Measurements from ENCODE around the gene AVPR1A. TPM values are rescaled to one million over a fixed set of nuclear protein-coding genes. Genes with fewer than 3 reads are reported as not detected.

Gene AVPR1A
- total RNA-seq, 1 experiment from 2014 or later = 0.10 TPM

GRCh38 chr12:63155375-63155774 is 4.4 kb upstream of the AVPR1A start:
- no peak overlapping the region for H3K4me3 ChIP-seq (ENCODE audit: low read depth in 2 of 2, low read length in 2 of 2)
- intact Hi-C loops (cut with micrococcal nuclease; ENCODE audit: unreplicated experiment) (no loop called here), in situ Hi-C loops (cut with HindIII; ENCODE audit: low pct_unique_long_range_greater_than_20kb, low sequenced_read_pairs) (no loop called here)
- POLR2A ChIA-PET = no interaction called here
- no peaks in the 10 kb centered on the region for H3K36me3 ChIP-seq (ENCODE audit: control insufficient read depth, insufficient read depth, low read length)
- BruUV-seq (replicated peaks) = no TSS peak
- CTCF ChIA-PET = no interaction called here
- H3K4me1 ChIP-seq (ENCODE audit: control insufficient read depth, insufficient read depth, low read length) = 0 out of 2 replicates have a peak, but pooled peaks cover 5% of the 10 kb centered on the region
- no peak for DNase-seq (ENCODE audit: low read depth, low spot score)
- H3K27ac ChIP-seq (ENCODE audit: low read length) = no peak overlapping the region
- no peak for ATAC-seq
- H3K27me3 ChIP-seq (ENCODE audit: control insufficient read depth, insufficient read depth, low read length) = peaks cover 7% of the 10 kb centered on the region
- H3K9me3 ChIP-seq (ENCODE audit: control insufficient read depth, insufficient read depth, low read depth, low read length) = no peaks in the 10 kb centered on the region; the same call in 1 of the 2 replicates
- no peak for TF ChIP-seq POLR2AphosphoS5 (IDR thresholded peaks at IDR 0.05; ENCODE audit: low read depth, low read length)
- TF ChIP-seq SIN3A (IDR thresholded peaks at IDR 0.05; ENCODE audit: borderline replicate concordance, insufficient read depth, low read depth, low read length) = no peak
- no peak for TF ChIP-seq CTCF (IDR thresholded peaks at IDR 0.05)

- DNase-seq (ENCODE audit: low read depth, low spot score) (no peak), ATAC-seq (no peak)
- intact Hi-C loops (cut with micrococcal nuclease; ENCODE audit: unreplicated experiment) = no loop called here
- POLR2A ChIA-PET = no interaction called here
- CTCF ChIA-PET = no interaction called here
- Histone ChIP-seq H3K9me3 (ENCODE audit: control insufficient read depth, insufficient read depth, low read depth, low read length) (no peaks in the 10 kb centered on the region; the same call in 1 of the 2 replicates), H3K4me3 (ENCODE audit: low read depth in 2 of 2, low read length in 2 of 2) (no peak overlapping the region), H3K27ac (ENCODE audit: low read length) (no peak overlapping the region), H3K27me3 (ENCODE audit: control insufficient read depth, insufficient read depth, low read length) (peaks cover 7% of the 10 kb centered on the region), H3K4me1 (ENCODE audit: control insufficient read depth, insufficient read depth, low read length) (0 out of 2 replicates have a peak, but pooled peaks cover 5% of the 10 kb centered on the region), H3K36me3 (ENCODE audit: control insufficient read depth, insufficient read depth, low read length) (no peaks in the 10 kb centered on the region)
- no peak for TF ChIP-seq SIN3A (IDR thresholded peaks at IDR 0.05; ENCODE audit: borderline replicate concordance, insufficient read depth, low read depth, low read length)
- TF ChIP-seq TCF7L2 (IDR thresholded peaks at IDR 0.05; ENCODE audit: low read depth, low read length) = no peak
- TF ChIP-seq CTCF (IDR thresholded peaks at IDR 0.05) = no peak
- TF ChIP-seq POLR2AphosphoS5 (IDR thresholded peaks at IDR 0.05; ENCODE audit: low read depth, low read length) = no peak
- in situ Hi-C loops (cut with HindIII; ENCODE audit: low pct_unique_long_range_greater_than_20kb, low sequenced_read_pairs) = no loop called here
- no TSS peak for BruUV-seq (replicated peaks)
Observed at GRCh38 chr12:63154560-63154959, 3.6 kb upstream of the AVPR1A start.

- Histone ChIP-seq H3K27me3 (ENCODE audit: control insufficient read depth, insufficient read depth, low read length) (peaks cover 15% of the 10 kb centered on the region), H3K36me3 (ENCODE audit: control insufficient read depth, insufficient read depth, low read length) (no peaks in the 10 kb centered on the region), H3K4me1 (ENCODE audit: control insufficient read depth, insufficient read depth, low read length) (0 out of 2 replicates have a peak, but pooled peaks cover 5% of the 10 kb centered on the region), H3K27ac (ENCODE audit: low read length) (no peak overlapping the region), H3K4me3 (ENCODE audit: low read depth in 2 of 2, low read length in 2 of 2) (no peak overlapping the region), H3K9me3 (ENCODE audit: control insufficient read depth, insufficient read depth, low read depth, low read length) (no peaks in the 10 kb centered on the region; the same call in 1 of the 2 replicates)
- in situ Hi-C loops (cut with HindIII; ENCODE audit: low pct_unique_long_range_greater_than_20kb, low sequenced_read_pairs) (no loop called here), intact Hi-C loops (cut with micrococcal nuclease; ENCODE audit: unreplicated experiment) (no loop called here)
- TF ChIP-seq CTCF (IDR thresholded peaks at IDR 0.05) = peak; percentile 70
- no peak for TF ChIP-seq TCF7L2 (IDR thresholded peaks at IDR 0.05; ENCODE audit: low read depth, low read length)
- DNase-seq (ENCODE audit: low read depth, low spot score) (no peak), ATAC-seq (no peak)
- CTCF ChIA-PET = interaction anchor here (0.9 to 1.1 kb wide), 2 partner anchors 18 to 122 kb away, joined by 3 to 5 read pairs; no protein-coding TSS in a partner anchor
- POLR2A ChIA-PET = no interaction called here
- BruUV-seq (replicated peaks) = no TSS peak
Observed at GRCh38 chr12:63152321-63152700, 1.3 kb upstream of the AVPR1A start.
